HepG2 (cell line): ENCODE data around the gene TXN2. TPM values are rescaled to one million over a fixed set of nuclear protein-coding genes. Genes with fewer than 3 reads are reported as not detected.
A peak's percentile ranks its signal among the peaks of the same experiment; 100 is the strongest.

Experiments used
- ATF2 ChIP-seq: sonication (generic); formaldehyde crosslinking; IDR thresholded peaks from 2 replicates; pipeline ENCODE4 v1.4.0; 2020; ENCODE audit warnings: missing genetic modification reagents
- CBX1 ChIP-seq: IDR thresholded peaks from one replicate; pipeline ENCODE4 v1.6.1; 2016; ENCODE audit warnings: antibody characterized with exemption, low read depth
- DPF2 ChIP-seq: sonication (generic); formaldehyde crosslinking; IDR thresholded peaks from 2 replicates; pipeline ENCODE4 v1.4.0; 2020; ENCODE audit warnings: mild to moderate bottlenecking, low read depth, missing genetic modification reagents, borderline replicate concordance
- E2F1 ChIP-seq: sonication (generic); formaldehyde crosslinking; IDR thresholded peaks from 2 replicates; pipeline ENCODE4 v1.5.0; 2020; ENCODE audit warnings: missing genetic modification reagents
- IKZF1 ChIP-seq: fragments of 450-650 bp; IDR thresholded peaks from 2 replicates; pipeline ENCODE4 v1.7.1; 2016
- IRF1 ChIP-seq: sonication (generic); formaldehyde crosslinking; IDR thresholded peaks from 2 replicates; pipeline ENCODE4 v1.4.0; 2020; ENCODE audit warnings: low read depth, mild to moderate bottlenecking, missing genetic modification reagents
- IRF2 ChIP-seq: IDR thresholded peaks from 2 replicates; pipeline ENCODE4 v1.6.1; 2018; ENCODE audit warnings: missing genetic modification reagents, missing compliant biosample characterization
- MTF1 ChIP-seq: sonication (generic); formaldehyde crosslinking; IDR thresholded peaks from 2 replicates; pipeline ENCODE4 v1.5.0; 2020; ENCODE audit warnings: missing genetic modification reagents
- NKX3-1 ChIP-seq: sonication (generic); formaldehyde crosslinking; IDR thresholded peaks from 2 replicates; pipeline ENCODE4 v1.5.0; 2020; ENCODE audit warnings: missing genetic modification reagents
- NR1H2 ChIP-seq: sonication (generic); formaldehyde crosslinking; IDR thresholded peaks from 2 replicates; pipeline ENCODE4 v1.8.1; 2022; ENCODE audit warnings: low read depth, missing genetic modification reagents, borderline replicate concordance
- RARA ChIP-seq: IDR thresholded peaks from 2 replicates; pipeline ENCODE4 v1.6.1; 2016; ENCODE audit warnings: missing genetic modification reagents, missing compliant biosample characterization
- THAP11 ChIP-seq: IDR thresholded peaks from 2 replicates; pipeline ENCODE4 v1.6.1; 2016; ENCODE audit warnings: missing biosample characterization, missing genetic modification reagents
- THAP9 ChIP-seq: sonication (generic); formaldehyde crosslinking; IDR thresholded peaks from 2 replicates; pipeline ENCODE4; 2020; ENCODE audit warnings: missing genetic modification reagents, mild to moderate bottlenecking, borderline replicate concordance
- YY1 ChIP-seq: IDR thresholded peaks from 2 replicates; pipeline ENCODE4 v1.6.1; 2011; ENCODE audit warnings: low read length, low read depth, moderate library complexity, mild to moderate bottlenecking; ENCODE audit not compliant: insufficient read depth, insufficient replicate concordance
- ZBTB33 ChIP-seq: sonication (generic); formaldehyde crosslinking; IDR thresholded peaks from 2 replicates; pipeline ENCODE4 v1.4.0; 2020; ENCODE audit warnings: missing genetic modification reagents
- ZNF33A ChIP-seq: sonication (generic); formaldehyde crosslinking; IDR thresholded peaks from 2 replicates; pipeline ENCODE4 v1.5.1; 2020; ENCODE audit warnings: missing genetic modification reagents, mild to moderate bottlenecking, moderate library complexity, borderline replicate concordance
- ZNF570 ChIP-seq: sonication (generic); formaldehyde crosslinking; IDR thresholded peaks from 2 replicates; pipeline ENCODE4 v1.4.0; 2020; ENCODE audit warnings: mild to moderate bottlenecking, missing genetic modification reagents, borderline replicate concordance
- ZNF724P ChIP-seq: sonication (generic); formaldehyde crosslinking; IDR thresholded peaks from 2 replicates; pipeline ENCODE4 v1.8.0; 2022; ENCODE audit warnings: missing genetic modification reagents, borderline replicate concordance
- ZNF746 ChIP-seq: sonication (generic); formaldehyde crosslinking; IDR thresholded peaks from 2 replicates; pipeline ENCODE4 v1.8.0; 2022; ENCODE audit warnings: mild to moderate bottlenecking, missing genetic modification reagents
- ZNF879 ChIP-seq: sonication (generic); formaldehyde crosslinking; IDR thresholded peaks from 2 replicates; pipeline ENCODE4 v1.8.1; 2023; ENCODE audit warnings: missing genetic modification reagents
- ZNF891 ChIP-seq: sonication (generic); formaldehyde crosslinking; IDR thresholded peaks from 2 replicates; pipeline ENCODE4 v1.5.0; 2020; ENCODE audit warnings: mild to moderate bottlenecking, missing genetic modification reagents
- polyA plus RNA-seq, 8 experiments: library from polyadenylated mRNA; depleted of rRNA in 3 of 8; stranded (reverse) in 7 of 8; unstranded in 1 of 8; fragments of >200 nt; fragmentation: Illumina TruSeq in 4 of 8; extraction: Trizol in 4 of 8; gene quantifications; 2 replicates each; pipeline versions ENCODE4 v1.2.1 to v1.2.3, GENCODE V29; 2011 to 2016; ENCODE audit warnings: low read depth in 4 of 8, missing spikeins in 1 of 8, mixed read lengths in 1 of 8; ENCODE audit not compliant: insufficient read depth in 1 of 8
- total RNA-seq, 5 experiments: library from RNA; depleted of rRNA; stranded (reverse); fragments of >200 nt; fragmentation: Illumina TruSeq; extraction: Trizol; gene quantifications; 2 replicates each; pipeline ENCODE4 v1.2.3, GENCODE V29; 2016; ENCODE audit warnings: low read depth in 1 of 5

TXN2 gene
- total and polyA plus RNA-seq, 2 of the 13 experiments (the other 11 are each of a cell fraction or from before 2014, with no cell fraction given), result 41.4 to 109 TPM

- peak; percentile 92 for TF ChIP-seq ATF2 (CRISPR knock-in tag)
- TF ChIP-seq YY1, result no peak
- TF ChIP-seq ZNF746 (CRISPR knock-in tag), result peak; percentile 96
- TF ChIP-seq THAP11 (CRISPR knock-in tag), result peak; percentile 81
- peak; percentile 96 for TF ChIP-seq RARA (CRISPR knock-in tag)
- TF ChIP-seq IRF2, result peak; percentile 95
- no peak for TF ChIP-seq ZNF879 (CRISPR knock-in tag)
- TF ChIP-seq THAP9 (CRISPR knock-in tag), result peak; percentile 58; the same call in 1 of the 2 replicates
- TF ChIP-seq ZBTB33, result peak; percentile 61
- TF ChIP-seq NKX3-1 (CRISPR knock-in tag), result no peak
- TF ChIP-seq MTF1, result no peak
- no peak for TF ChIP-seq NR1H2 (CRISPR knock-in tag)
- TF ChIP-seq CBX1, result no peak
- TF ChIP-seq DPF2 (CRISPR knock-in tag), result peak; percentile 91
- peak; percentile 64; the same call in 1 of the 2 replicates for TF ChIP-seq E2F1
- TF ChIP-seq ZNF33A (CRISPR knock-in tag), result no peak; the same call in 1 of the 2 replicates
- TF ChIP-seq ZNF724P (CRISPR knock-in tag), result no peak; the same call in 1 of the 2 replicates
- no peak for TF ChIP-seq IRF1 (CRISPR knock-in tag)
- peak; percentile 78 for TF ChIP-seq ZNF891 (CRISPR knock-in tag)
- no peak for TF ChIP-seq ZNF570 (CRISPR knock-in tag)
- TF ChIP-seq IKZF1, result no peak
Observed at GRCh38 chr22:36419177-36419911, 62.1 kb downstream of the TXN2 start (continued).
